ENCODE data around the gene NBR1.

DNA sequence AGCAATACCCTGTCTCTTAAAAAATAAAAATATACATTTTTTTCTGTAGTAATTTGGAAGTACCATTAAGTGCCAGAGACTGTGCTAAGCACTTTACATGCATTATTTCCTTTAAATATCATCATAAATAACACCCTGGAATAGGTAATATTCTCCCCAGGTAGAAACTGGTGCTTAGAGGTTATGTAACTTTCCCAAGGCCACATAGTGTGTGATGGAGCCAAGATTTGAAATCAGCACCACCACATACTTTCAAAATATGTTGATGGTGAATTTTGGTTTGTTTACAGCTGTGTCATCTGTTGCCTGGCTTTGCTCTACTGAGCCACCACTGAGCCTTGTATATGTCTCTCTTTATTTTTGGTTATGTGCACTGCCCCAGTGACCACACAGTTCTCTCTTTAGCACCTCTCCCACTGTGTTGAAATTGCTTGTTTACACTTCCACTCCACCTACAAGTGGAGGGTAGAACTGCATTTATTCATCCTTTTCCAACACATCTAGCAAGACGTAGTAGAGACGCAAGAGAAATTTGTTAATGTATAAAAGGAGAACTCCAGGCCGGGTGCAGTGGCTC is 19.0 kb upstream of the NBR1 start:
- TF ChIP-seq EZH2 (optimal IDR thresholded peaks at IDR 0.05; ENCODE audit: low read depth, low read length) (no peak), EZH2phosphoT487 (IDR thresholded peaks at IDR 0.05; ENCODE audit: low read length) (no peak)
- TF ChIP-seq, protein P1, sequence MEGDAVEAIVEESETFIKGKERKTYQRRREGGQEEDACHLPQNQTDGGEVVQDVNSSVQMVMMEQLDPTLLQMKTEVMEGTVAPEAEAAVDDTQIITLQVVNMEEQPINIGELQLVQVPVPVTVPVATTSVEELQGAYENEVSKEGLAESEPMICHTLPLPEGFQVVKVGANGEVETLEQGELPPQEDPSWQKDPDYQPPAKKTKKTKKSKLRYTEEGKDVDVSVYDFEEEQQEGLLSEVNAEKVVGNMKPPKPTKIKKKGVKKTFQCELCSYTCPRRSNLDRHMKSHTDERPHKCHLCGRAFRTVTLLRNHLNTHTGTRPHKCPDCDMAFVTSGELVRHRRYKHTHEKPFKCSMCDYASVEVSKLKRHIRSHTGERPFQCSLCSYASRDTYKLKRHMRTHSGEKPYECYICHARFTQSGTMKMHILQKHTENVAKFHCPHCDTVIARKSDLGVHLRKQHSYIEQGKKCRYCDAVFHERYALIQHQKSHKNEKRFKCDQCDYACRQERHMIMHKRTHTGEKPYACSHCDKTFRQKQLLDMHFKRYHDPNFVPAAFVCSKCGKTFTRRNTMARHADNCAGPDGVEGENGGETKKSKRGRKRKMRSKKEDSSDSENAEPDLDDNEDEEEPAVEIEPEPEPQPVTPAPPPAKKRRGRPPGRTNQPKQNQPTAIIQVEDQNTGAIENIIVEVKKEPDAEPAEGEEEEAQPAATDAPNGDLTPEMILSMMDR (IDR thresholded peaks at IDR 0.05; ENCODE audit: low read length) = no peak

All from MM.1S (cell line).